Thyroid gland (tissue), 4 donors: ENCODE results near the gene INAVA. TPM values are rescaled to one million over a fixed set of nuclear protein-coding genes. Genes with fewer than 3 reads are reported as not detected.

Experiments used
- DNase-seq, 2 donors: peaks; one replicate each; pipeline ENCODE4 v3.0.0-alpha.2; 2019
- H3K27ac ChIP-seq, 3 donors: fragments of 200-600 bp; sonication (generic); 1 replicate in 2 of 3; 2 replicates in 1 of 3; pipeline ENCODE4 v1.5.1; 2016 to 2019; ENCODE audit warnings: mild to moderate bottlenecking in 1 of 3, moderate library complexity in 1 of 3
- H3K27me3 ChIP-seq: fragments of 200-600 bp; sonication (generic); one replicate; pipeline ENCODE4 v1.5.1; 2019
- H3K36me3 ChIP-seq, 2 donors: fragments of 200-600 bp; sonication (generic); one replicate each; pipeline ENCODE4 v1.5.1; 2016 to 2019
- H3K4me1 ChIP-seq, 2 donors: fragments of 200-600 bp; sonication (generic); one replicate each; pipeline ENCODE4 v1.5.1; 2017 to 2019
- H3K4me3 ChIP-seq, 3 donors: fragments of 200-600 bp; sonication (generic); replicated peaks in 1 of 3; 1 replicate in 2 of 3; 2 replicates in 1 of 3; pipeline ENCODE4 v1.5.1; 2016; ENCODE audit warnings: mild to moderate bottlenecking in 1 of 3
- H3K9me3 ChIP-seq: fragments of 200-600 bp; sonication (generic); one replicate; pipeline ENCODE4 v1.5.1; 2017
- POLR2A ChIP-seq, 2 donors: fragments of 450-650 bp; IDR thresholded peaks; one replicate each; pipeline ENCODE4 v1.6.1; 2017; ENCODE audit warnings: antibody characterized with exemption in 2 of 2, mild to moderate bottlenecking in 2 of 2, moderate library complexity in 1 of 2
- WGBS, 2 donors: methylation state at CpG; one replicate each; pipeline ENCODE4 v1.1.5; 2017; 5-methylcytosine and 5-hydroxymethylcytosine counted together
- intact Hi-C: fragments of 100-400 bp; cut with DNase I; formaldehyde crosslinking; loops from one replicate; pipeline ENCODE4 v1.15.1; 2023
- total RNA-seq, 4 donors: library from RNA; depleted of rRNA; stranded (reverse); fragments of >200 nt; gene quantifications; one replicate each; pipeline ENCODE4 v1.2.3, GENCODE V29; 2016
- TF ChIP-seq, protein P1 (sequence below), 6 experiments: fragments of 200-600 bp in 3 of 6; fragments of 450-650 bp in 3 of 6; sonication (generic) in 3 of 6; IDR thresholded peaks; one replicate each; pipeline ENCODE4 v1.5.1; 2016 to 2019; ENCODE audit warnings: antibody characterized with exemption in 6 of 6, mild to moderate bottlenecking in 2 of 6, inconsistent platforms in 1 of 6, moderate library complexity in 1 of 6

Gene INAVA, protein sequence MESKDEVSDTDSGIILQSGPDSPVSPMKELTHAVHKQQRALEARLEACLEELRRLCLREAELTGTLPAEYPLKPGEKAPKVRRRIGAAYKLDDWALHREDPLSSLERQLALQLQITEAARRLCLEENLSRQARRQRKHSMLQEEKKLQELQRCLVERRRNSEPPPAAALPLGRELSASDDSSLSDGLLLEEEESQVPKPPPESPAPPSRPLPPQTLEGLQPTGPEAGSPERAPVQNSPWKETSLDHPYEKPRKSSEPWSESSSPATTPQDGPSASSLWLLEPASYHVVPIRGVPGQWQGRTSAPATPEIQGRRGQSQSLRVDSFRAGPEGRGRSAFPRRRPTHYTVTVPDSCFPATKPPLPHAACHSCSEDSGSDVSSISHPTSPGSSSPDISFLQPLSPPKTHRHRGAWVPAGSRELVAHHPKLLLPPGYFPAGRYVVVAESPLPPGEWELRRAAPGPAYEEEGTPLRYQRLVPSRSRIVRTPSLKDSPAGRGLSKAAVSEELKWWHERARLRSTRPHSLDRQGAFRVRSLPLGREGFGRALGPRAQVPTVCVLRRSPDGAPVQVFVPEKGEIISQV
- total RNA-seq: under 1 TPM in 1 of 4 donors, not detected in 3; 0.27 TPM

DNA sequence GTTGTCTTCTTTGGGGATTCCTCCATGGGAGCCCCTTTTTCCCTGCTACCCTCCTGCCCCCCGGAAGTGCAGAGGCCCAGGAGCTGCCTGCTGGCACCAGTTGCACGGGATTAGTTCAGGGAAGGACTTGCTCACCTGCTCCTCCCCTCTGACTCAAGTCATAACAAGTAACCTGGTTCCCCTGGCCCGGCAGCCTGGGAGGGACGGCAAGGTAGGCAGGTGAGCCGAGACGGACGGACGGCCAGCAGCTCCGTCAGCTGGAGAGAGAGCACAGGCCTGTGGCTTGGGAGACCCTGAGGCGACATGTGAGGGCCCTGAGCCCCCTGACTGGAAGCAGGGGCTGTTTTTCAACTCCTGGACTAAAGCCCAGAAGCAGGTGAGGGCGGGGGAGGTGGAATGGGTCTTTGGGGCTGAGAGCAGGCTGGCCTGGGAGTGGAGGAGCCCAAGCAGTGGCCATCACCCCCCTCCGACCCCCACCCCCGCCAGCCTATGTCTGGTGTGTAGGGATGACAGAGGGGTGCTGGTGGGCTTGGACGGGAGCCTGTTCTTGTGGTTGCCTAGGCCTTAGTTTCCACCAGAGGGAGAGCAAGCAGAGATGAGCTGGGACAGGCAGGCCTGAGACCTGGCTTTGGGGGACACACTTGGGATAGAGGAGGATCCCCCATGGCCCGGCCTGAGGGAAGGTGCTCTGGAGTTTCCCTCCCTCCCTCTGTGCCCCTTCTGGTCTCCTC lies at the start of gene INAVA:
INAVA (plus strand) TSS at position 189 of the 731 bp plus-strand sequence. CDS start 3,501 bp downstream, outside the sequence.
- Histone ChIP-seq H3K4me3 (no peak within 1 kb of the TSS), H3K9me3 (no peaks in the 10 kb centered on the region), H3K27me3 (no peaks in the 10 kb centered on the region), H3K27ac (no peak within 1 kb of the TSS), H3K36me3 (no peaks in the 10 kb centered on the region), H3K4me1 (peaks cover 9 to 12% of the 10 kb centered on the region in 2 donors)
- DNase-seq: peak in 1 of 2 donors; percentile 8
- TF ChIP-seq, protein P1, sequence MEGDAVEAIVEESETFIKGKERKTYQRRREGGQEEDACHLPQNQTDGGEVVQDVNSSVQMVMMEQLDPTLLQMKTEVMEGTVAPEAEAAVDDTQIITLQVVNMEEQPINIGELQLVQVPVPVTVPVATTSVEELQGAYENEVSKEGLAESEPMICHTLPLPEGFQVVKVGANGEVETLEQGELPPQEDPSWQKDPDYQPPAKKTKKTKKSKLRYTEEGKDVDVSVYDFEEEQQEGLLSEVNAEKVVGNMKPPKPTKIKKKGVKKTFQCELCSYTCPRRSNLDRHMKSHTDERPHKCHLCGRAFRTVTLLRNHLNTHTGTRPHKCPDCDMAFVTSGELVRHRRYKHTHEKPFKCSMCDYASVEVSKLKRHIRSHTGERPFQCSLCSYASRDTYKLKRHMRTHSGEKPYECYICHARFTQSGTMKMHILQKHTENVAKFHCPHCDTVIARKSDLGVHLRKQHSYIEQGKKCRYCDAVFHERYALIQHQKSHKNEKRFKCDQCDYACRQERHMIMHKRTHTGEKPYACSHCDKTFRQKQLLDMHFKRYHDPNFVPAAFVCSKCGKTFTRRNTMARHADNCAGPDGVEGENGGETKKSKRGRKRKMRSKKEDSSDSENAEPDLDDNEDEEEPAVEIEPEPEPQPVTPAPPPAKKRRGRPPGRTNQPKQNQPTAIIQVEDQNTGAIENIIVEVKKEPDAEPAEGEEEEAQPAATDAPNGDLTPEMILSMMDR (IDR thresholded peaks at IDR 0.05): no peak
- no peak for TF ChIP-seq POLR2A (IDR thresholded peaks at IDR 0.05)
- 58 to 72% methylated on average over 11 to 13 of the region's 15 CpGs for WGBS, 2 donors
- intact Hi-C loops: no loop called here

DNA sequence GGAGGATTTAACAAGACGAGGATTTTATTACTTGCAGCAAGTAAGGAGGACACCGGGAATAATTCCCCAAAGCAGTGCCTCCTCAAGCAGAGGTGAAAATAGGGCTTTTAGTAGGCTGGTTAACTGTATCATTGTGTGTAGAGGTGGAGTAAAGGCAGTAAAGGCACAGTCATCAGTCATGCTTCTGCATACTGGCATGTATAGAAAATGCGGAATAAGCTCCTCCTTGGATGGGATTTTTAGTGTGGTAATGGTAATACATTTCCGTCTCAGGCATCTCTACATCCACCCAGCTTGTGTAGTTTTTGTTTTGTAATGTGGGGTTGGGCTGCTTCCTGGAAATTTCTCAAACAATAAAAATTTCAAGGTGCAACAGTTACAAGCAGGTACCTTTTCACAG lies 49.3 kb upstream of the INAVA start:
- H3K27ac ChIP-seq: no peak overlapping the region
- 98% methylated on average over 4 of the region's 4 CpGs for WGBS, 2 donors

DNA sequence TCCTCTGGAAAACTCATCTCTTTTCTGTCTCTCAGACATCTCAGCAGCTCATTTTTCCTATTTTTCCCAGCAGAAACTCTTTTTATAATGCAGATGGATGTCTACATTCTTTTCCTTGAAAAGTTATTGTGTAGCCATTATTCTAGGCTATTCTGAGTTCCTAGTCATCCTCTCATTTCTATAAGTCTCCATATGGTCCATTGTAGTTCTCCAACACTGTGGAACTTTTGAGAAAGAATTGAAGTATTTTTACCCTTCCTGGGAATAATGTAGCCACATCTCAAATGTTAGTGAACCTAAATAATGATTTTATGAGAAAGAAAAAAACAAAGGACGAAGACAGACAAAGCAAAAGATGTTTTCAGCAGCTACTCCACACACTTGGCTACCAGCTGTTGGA lies 48.3 kb upstream of the INAVA start:
- no peak for TF ChIP-seq POLR2A (IDR thresholded peaks at IDR 0.05)
- TF ChIP-seq, protein P1 (IDR thresholded peaks at IDR 0.05): no peak
- 94 to 98% methylated on average over 1 of the region's 1 CpG for WGBS, 2 donors
- Histone ChIP-seq H3K36me3 (peaks cover 19 to 31% of the 10 kb centered on the region in 2 donors), H3K4me1 (no peaks in the 10 kb centered on the region), H3K27me3 (no peaks in the 10 kb centered on the region), H3K27ac (no peak overlapping the region), H3K4me3 (no peak overlapping the region), H3K9me3 (no peaks in the 10 kb centered on the region)
- intact Hi-C loops: no loop called here
- DNase-seq: no peak

More for the DNA sequence above, 49.3 kb upstream of the INAVA start:
- Histone ChIP-seq H3K27me3 (no peaks in the 10 kb centered on the region), H3K36me3 (peaks cover 15 to 23% of the 10 kb centered on the region in 2 donors), H3K4me1 (no peaks in the 10 kb centered on the region), H3K9me3 (no peaks in the 10 kb centered on the region), H3K4me3 (no peak overlapping the region)
- intact Hi-C loops: no loop called here
- no peak for TF ChIP-seq POLR2A (IDR thresholded peaks at IDR 0.05)
- DNase-seq: no peak

DNA sequence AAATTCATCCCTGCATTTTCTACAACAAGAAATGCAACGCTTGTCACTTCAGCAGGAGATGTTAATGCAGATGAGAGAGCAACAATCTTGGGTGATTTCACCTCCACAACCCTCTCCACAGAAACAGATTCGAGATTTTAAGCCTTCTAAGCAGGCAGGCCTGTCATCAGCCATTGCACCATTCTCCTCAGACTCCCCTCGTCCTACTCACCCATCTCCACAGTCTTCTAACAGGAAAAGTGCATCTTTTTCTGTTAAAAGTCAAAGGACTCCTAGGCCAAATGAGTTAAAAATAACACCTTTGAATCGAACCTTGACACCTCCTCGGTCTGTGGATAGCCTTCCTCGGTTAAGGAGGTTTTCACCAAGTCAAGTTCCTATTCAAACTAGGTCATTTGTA lies 45.3 kb upstream of the INAVA start:
- WGBS, 2 donors: 88 to 90% methylated on average over 6 of the region's 6 CpGs
- Histone ChIP-seq H3K9me3 (no peaks in the 10 kb centered on the region), H3K36me3 (peaks cover 26 to 31% of the 10 kb centered on the region in 2 donors), H3K4me1 (no peaks in the 10 kb centered on the region), H3K4me3 (no peak overlapping the region), H3K27me3 (no peaks in the 10 kb centered on the region), H3K27ac (no peak overlapping the region)
- TF ChIP-seq, protein P1 (IDR thresholded peaks at IDR 0.05): no peak
- TF ChIP-seq POLR2A (IDR thresholded peaks at IDR 0.05): no peak
- intact Hi-C loops: no loop called here
- DNase-seq: no peak

DNA sequence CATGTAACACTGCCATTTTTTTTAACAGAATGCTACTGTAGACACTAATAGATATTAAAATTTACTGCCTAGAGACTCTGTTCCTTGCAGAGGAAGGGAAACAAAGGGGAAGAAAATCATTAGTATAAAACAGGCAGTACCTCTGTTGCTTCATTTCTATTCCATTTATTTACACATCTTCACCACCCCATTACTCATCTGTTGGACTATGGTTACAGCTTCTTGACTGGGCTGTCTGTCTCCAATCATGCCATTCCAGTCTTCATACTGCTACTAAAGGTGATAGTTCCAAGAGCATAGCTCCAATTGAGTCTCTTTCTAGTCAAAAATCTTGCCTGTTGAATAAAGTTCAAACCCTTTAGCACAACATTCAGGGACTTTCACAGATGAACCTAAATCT lies 44.1 kb upstream of the INAVA start:
- Histone ChIP-seq H3K27ac (no peak overlapping the region), H3K9me3 (no peaks in the 10 kb centered on the region), H3K27me3 (no peaks in the 10 kb centered on the region), H3K4me3 (no peak overlapping the region), H3K4me1 (no peaks in the 10 kb centered on the region), H3K36me3 (peaks cover 29 to 34% of the 10 kb centered on the region in 2 donors)
- TF ChIP-seq, protein P1 (IDR thresholded peaks at IDR 0.05): no peak
- TF ChIP-seq POLR2A (IDR thresholded peaks at IDR 0.05): no peak
- DNase-seq: no peak
- intact Hi-C loops: no loop called here
